Memory B cell (primary cell): Measurements from ENCODE around the gene DNAAF5.

Experiments
- ATAC-seq: fragments of 150-1000 bp; cut with Tn5 transposase; 2 replicates; pipeline ENCODE4 v1.10.0; 2021; ENCODE audit warnings: low read depth, mild to moderate bottlenecking, moderate library complexity
- DNase-seq, 2 donors: peaks; one replicate each; pipeline ENCODE4 v3.0.0; 2022; ENCODE audit warnings: low spot score in 2 of 2
- H3K27ac Mint-ChIP-seq: one replicate; pipeline ENCODE4 v1.8.0; 2022; ENCODE audit warnings: mild to moderate bottlenecking, moderate library complexity, mixed read lengths
- H3K27me3 Mint-ChIP-seq: one replicate; pipeline ENCODE4 v1.8.0; 2022; ENCODE audit warnings: mixed read lengths
- H3K36me3 Mint-ChIP-seq: one replicate; pipeline ENCODE4 v1.8.0; 2022; ENCODE audit warnings: mild to moderate bottlenecking, mixed read lengths
- H3K4me1 Mint-ChIP-seq: one replicate; pipeline ENCODE4 v1.8.0; 2022; ENCODE audit warnings: mixed read lengths
- H3K4me3 Mint-ChIP-seq: one replicate; pipeline ENCODE4 v1.8.0; 2022; ENCODE audit warnings: mild to moderate bottlenecking, moderate library complexity, mixed read lengths
- H3K9me3 Mint-ChIP-seq: one replicate; pipeline ENCODE4 v1.8.0; 2022; ENCODE audit warnings: mixed read lengths

The DNAAF5 gene

DNA sequence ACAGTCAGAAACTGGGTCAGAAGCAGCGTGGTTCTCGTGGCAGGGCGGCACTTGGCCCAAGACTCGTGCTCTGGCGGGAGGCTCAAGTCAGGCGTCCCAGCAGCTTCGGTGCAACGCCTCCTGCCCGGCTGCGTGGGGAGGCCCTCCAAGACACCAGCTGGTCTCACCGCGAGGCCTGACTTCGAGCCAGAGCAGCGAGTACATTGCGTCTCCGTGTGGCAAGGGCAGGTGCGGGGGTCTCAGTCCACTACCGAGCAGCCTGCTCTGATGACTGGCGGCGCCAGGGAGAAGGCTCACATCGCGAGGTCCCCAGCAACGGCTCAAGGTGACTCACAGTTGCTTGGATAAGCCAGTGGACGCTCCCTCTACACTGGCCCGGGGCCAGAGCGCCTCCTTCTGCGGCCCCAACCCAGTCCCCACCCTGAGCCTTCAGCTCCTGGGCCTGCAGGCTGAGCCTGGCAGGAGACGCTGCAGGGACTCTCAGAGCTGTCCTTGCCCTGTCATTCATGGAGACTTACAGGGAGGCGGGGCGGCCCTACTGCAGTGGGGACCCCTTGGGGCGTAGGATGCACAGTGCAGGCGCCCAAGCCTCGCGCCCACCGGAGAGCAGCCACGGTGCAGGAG, 42.5 kb downstream of the DNAAF5 start:
- no peak overlapping the region for H3K27ac Mint-ChIP-seq
- peaks cover 13% of the 10 kb centered on the region for H3K36me3 Mint-ChIP-seq
- H3K9me3 Mint-ChIP-seq: no peaks in the 10 kb centered on the region
- H3K27me3 Mint-ChIP-seq: no peaks in the 10 kb centered on the region
- ATAC-seq (no peak), DNase-seq (no peak)
- H3K4me3 Mint-ChIP-seq: no peak overlapping the region
- no peaks in the 10 kb centered on the region for H3K4me1 Mint-ChIP-seq

DNA sequence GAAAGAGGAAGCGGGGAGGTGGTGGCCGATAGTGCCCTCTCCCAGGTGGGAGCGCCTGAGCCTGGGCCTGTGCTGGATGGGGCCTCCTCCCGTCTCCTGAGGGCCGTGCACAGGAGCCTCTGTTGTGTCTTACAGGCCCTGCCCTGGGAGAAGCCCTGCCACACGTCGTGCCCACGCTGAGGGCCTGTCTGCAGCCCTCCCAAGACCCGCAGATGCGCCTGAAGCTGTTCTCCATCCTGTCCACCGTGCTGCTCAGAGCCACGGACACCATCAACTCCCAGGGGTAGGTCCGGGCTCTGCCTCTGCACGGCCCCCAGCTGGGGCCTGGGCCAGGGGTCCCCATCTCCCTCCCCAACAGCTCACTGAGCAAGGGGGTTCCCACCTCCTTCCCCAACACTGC, 43.8 kb downstream of the DNAAF5 start:
- DNase-seq (no peak), ATAC-seq (no peak)
- Mint-ChIP-seq H3K4me3 (no peak overlapping the region), H3K27ac (no peak overlapping the region), H3K36me3 (peaks cover 13% of the 10 kb centered on the region), H3K9me3 (no peaks in the 10 kb centered on the region), H3K4me1 (no peaks in the 10 kb centered on the region), H3K27me3 (no peaks in the 10 kb centered on the region)

DNA sequence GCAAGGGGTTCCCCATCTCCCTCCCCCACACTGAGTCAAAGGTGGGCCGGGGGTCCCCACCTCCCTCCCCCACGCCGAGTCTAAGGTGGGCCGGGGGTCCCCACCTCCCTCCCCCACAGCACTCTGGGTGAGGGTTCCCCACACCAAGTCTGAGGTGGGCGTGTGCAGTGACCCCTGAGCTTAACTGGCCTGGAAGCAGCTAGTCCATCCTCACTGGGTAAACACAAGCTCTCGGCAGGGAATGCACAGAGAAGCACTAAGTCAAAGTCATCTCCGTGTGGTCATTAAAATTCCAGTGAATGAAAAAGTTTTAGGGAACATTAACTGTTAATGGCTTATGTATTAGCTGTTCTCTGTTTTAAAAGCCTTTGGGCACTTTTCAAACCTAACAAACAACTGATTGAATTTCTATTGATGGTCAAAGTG, 44.3 kb downstream of the DNAAF5 start:
- Mint-ChIP-seq H3K4me3 (no peak overlapping the region), H3K27me3 (no peaks in the 10 kb centered on the region), H3K4me1 (peaks cover 2% of the 10 kb centered on the region), H3K27ac (no peak overlapping the region), H3K36me3 (peaks cover 16% of the 10 kb centered on the region), H3K9me3 (no peaks in the 10 kb centered on the region)
- ATAC-seq (no peak), DNase-seq (no peak)

DNA sequence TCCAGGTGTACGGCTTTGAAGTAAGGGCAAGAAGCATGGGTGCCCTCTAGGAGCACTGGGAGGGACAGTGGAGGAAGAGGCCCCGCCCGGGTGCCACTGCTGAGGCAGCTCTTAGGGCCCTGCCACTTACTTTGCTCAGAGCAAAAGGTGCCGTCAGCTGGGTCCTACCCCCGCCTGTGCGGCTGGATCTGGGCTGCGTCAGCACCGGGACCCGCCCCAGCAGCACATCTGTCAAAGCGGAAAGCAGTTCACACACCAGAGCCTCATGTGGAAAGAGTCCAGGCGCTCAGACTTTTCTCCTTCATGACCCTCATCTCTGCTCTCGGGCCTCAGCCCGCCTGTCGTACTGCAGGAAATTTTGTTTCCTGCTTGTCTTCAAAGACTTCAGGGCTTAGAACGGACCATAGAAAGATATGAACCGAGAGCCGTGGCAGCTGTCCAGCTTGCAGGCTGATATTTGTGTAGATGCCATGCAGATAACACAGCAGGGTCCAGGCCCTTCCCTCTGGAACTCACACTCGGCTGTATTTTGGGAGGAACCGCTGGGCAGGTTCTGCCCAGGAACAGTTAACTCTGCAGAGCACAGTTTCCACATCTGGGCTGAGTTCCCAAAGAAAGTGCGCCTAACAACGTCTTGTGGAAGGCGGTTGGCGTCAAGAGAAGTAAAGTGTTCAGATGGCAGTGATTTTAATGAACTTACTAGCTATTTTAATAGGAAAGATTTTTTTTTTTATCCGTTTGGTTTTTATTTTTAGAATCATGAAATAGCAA, 44.9 kb downstream of the DNAAF5 start:
- peaks cover 2% of the 10 kb centered on the region for H3K4me1 Mint-ChIP-seq
- H3K9me3 Mint-ChIP-seq: no peaks in the 10 kb centered on the region
- ATAC-seq (no peak), DNase-seq (no peak)
- no peaks in the 10 kb centered on the region for H3K27me3 Mint-ChIP-seq
- H3K27ac Mint-ChIP-seq: no peak overlapping the region
- H3K36me3 Mint-ChIP-seq: peaks cover 16% of the 10 kb centered on the region
- H3K4me3 Mint-ChIP-seq: no peak overlapping the region

DNA sequence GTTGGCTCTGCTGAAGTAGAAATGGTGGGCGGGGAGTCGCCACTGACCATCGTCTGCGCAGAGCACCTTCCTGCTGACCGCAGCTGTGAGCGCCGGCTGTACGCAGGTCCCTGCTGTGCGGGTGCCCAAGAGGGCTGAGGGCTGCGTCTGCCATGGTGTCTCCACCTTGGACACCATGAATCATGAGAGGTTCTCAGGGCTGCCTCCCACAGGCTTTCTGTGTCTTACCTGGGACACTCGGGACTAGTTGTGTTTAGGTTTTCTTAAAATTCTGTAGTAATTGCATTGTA, 45.5 kb downstream of the DNAAF5 start:
- Mint-ChIP-seq H3K27ac (no peak overlapping the region), H3K9me3 (no peaks in the 10 kb centered on the region), H3K4me1 (peaks cover 2% of the 10 kb centered on the region), H3K27me3 (no peaks in the 10 kb centered on the region), H3K36me3 (peaks cover 16% of the 10 kb centered on the region), H3K4me3 (no peak overlapping the region)
- ATAC-seq (no peak), DNase-seq (no peak)

DNA sequence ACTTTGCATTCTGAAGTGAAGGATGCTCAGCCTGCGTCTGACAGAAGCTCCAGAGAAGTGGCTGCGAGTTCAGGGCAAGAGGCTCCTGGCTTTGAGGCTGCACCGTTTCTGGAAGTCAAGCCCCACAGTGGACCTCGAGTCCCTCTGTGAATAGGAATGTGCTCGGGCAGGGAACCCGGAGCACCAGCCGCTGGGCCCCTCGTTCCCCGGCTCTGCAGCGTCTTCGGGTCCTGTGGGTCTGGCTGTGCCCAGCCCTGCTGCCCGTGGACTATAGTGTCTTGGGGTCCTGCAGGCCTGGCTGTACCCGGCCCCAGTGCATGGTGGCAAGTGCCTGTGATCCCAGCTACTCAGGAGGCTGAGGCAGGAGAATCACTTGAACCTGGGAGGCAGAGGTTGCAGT, 45.9 kb downstream of the DNAAF5 start:
- ATAC-seq: no peak
- no peak overlapping the region for H3K4me3 Mint-ChIP-seq
- H3K4me1 Mint-ChIP-seq: peaks cover 2% of the 10 kb centered on the region
- DNase-seq: no peak
- H3K27ac Mint-ChIP-seq: no peak overlapping the region
- H3K36me3 Mint-ChIP-seq: peaks cover 17% of the 10 kb centered on the region
- no peaks in the 10 kb centered on the region for H3K9me3 Mint-ChIP-seq
- no peaks in the 10 kb centered on the region for H3K27me3 Mint-ChIP-seq

DNA sequence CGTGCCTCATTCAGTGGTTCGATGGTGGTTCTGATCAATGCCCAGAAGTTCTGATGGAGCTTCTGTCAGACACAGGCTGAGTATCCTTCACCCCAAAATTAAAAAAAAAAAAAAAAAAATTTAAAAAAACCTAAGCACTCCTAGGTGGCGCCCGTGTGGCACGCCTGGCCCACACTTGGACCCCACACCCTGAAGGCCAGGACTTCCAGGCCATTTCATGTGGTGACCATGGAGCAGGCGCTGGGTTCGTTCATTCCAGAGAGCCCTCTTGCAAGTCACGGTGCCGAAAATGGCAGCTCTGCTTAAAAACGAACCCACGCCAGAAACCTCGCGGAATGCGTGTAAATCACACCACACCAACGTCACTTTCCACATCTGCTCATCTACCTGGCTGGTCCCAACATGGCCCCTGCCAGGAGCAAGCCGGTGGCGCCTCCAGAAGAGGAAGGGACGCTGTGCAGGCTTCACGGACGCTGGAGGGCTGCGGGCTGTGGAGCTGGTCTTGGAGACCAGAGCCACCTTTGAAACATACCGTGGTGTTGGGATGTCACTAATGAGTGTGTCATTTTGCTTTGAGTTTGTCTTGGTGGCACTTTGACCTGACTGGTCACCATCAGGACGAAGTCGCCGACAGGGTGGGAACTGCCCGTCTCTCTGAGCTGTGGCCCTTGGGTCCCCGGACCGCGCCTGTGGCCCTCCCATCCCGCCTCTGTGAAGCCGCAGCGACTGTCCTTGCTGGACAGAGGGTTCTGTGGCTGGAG, 46.5 kb downstream of the DNAAF5 start:
- Mint-ChIP-seq H3K4me1 (peaks cover 2% of the 10 kb centered on the region), H3K4me3 (no peak overlapping the region), H3K9me3 (no peaks in the 10 kb centered on the region), H3K36me3 (peaks cover 13% of the 10 kb centered on the region), H3K27ac (no peak overlapping the region), H3K27me3 (no peaks in the 10 kb centered on the region)
- DNase-seq (no peak), ATAC-seq (no peak)

DNA sequence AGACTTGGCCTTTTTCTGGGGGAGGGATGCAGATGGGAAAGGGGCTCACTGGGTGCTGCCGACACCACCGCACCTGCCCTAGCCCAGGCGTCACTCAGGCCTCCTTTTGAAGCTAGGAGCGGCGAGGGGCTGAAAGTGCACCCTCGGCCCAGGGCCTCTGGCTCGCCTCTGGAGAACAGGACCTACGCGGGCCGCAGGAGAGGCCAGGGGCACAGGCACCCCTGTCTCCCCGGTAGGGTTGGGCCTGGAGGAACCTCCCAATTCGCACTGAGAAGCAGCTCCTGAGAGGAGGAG, 47.1 kb downstream of the DNAAF5 start:
- H3K36me3 Mint-ChIP-seq: peaks cover 10% of the 10 kb centered on the region
- no peak overlapping the region for H3K27ac Mint-ChIP-seq
- no peak for DNase-seq
- H3K27me3 Mint-ChIP-seq: no peaks in the 10 kb centered on the region
- no peak for ATAC-seq
- H3K4me3 Mint-ChIP-seq: no peak overlapping the region
- peaks cover 2% of the 10 kb centered on the region for H3K4me1 Mint-ChIP-seq
- H3K9me3 Mint-ChIP-seq: no peaks in the 10 kb centered on the region

DNA sequence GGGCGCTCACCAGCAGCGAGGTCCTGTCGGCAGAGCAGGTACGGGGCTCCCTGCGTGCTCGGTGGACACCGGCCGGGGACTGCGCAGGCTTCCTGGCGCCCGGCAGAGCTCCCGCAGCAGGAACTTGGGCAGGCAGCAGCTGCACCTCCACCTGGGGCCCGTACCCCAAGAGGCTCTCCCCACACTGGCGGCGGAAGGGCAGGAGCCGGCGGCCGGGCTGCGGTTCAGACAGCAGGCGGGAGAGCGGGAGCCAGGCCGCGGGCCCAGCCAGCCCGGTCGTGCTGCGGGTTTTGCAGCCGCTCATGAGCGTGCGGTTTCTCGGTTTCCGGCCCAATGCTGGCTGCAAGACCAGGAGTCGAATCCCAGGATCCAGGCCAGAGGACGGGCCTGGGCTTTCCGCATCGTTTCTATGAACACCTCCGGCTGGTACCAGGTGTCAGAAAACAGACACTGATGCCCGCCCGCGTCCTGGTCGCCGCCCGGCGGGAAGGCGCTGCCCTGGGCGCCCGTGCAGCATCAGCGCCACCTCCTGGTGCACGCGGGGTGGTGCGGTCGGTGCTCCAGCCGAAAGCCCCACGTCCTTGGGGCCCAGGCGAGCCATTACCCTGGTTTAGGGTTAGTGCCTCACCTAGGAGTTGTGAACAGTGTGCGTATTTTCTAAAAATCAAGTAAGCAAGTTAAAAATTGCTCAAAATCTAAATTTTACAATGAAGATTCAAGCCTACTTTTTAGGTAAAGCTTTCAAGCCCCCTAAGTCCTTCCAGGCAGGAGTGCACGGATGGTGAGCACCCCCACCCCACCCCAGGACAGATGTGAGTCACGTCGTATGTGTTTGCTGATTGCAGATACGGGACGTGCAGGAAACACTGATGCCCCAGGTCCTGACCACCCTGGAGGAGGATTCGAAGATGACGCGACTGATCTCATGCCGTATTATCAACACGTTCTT, 47.9 kb downstream of the DNAAF5 start:
- Mint-ChIP-seq H3K4me1 (peaks cover 2% of the 10 kb centered on the region), H3K27me3 (no peaks in the 10 kb centered on the region), H3K36me3 (peaks cover 10% of the 10 kb centered on the region), H3K4me3 (no peak overlapping the region), H3K9me3 (no peaks in the 10 kb centered on the region), H3K27ac (no peak overlapping the region)
- DNase-seq (peak; percentile 44 to 71), ATAC-seq (peak; percentile 77)

DNA sequence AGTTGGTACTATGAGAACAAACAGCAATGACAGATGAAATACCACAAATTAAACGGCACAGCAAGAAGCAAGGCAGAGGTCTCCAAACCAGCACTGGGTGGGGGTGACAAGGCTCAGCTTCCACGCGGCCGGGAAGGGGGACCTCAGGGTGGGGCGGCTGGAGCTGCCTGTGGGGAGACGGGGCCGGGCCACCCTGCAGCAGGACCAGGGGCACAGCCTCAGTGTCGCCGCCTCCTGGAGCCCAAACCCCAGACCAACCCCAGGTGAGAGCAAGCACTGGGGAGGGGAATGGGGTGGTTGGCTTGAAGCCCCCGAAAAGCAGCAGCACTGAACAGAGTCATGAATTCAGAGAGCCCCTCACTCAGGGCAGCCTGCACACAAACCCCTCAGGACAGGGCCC, 49.9 kb downstream of the DNAAF5 start:
- DNase-seq: no peak
- peaks cover 2% of the 10 kb centered on the region for H3K4me1 Mint-ChIP-seq
- H3K9me3 Mint-ChIP-seq: no peaks in the 10 kb centered on the region
- no peaks in the 10 kb centered on the region for H3K27me3 Mint-ChIP-seq
- H3K4me3 Mint-ChIP-seq: no peak overlapping the region
- ATAC-seq: no peak
- peaks cover 12% of the 10 kb centered on the region for H3K36me3 Mint-ChIP-seq
- H3K27ac Mint-ChIP-seq: no peak overlapping the region

DNA sequence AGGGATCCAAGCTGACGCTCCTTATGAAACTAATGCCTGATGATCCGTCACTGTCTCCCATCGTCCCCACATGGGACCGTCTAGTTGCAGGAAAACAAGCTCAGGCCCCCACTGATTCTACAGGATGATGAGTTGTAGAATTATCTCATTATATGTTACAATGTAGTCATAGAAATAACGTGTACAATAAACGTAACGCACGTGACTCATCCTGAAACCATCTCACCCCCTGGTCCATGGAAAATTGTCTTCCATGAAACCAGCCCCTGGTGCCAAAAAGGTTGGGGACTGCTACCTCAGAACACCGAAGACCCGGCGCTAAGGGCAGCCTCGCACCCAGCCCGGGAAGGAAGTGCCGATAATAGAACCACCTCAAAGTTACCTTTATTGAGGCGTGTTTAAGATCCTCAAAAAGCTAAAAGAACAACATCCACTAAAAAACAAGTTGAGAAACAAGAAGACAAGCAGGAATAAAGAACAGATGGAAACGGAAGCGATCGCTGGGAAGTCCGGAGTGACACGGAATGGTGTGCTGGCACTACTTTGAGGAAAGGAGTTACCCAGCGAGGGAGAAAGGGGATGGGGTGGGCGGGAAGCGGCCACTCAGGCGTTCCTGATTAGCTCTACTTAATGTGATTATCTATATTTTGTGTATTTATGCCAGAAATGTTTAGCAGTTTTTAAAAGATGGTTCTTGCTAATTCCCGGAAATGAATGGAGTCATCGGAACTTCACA, 50.7 kb downstream of the DNAAF5 start:
- peaks cover 12% of the 10 kb centered on the region for H3K36me3 Mint-ChIP-seq

DNA sequence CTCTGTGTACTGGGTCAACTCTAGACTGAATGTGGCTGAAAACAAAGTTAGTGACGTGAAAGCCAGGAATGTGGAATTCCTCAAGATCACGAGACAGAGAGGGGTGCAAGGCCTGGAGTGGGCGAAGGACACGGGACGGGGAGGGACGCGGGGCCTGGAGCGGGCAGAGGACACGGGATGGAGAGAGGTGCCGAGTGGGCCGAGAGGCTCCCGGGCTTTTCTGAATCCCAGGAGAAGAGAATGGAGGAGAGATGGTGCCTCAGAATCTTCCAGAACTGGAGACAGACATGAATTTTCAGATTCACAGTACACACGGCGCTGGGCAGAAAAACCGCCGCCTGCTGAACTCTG, 51.2 kb downstream of the DNAAF5 start:
- Mint-ChIP-seq H3K27ac (no peak overlapping the region), H3K4me3 (no peak overlapping the region), H3K36me3 (peaks cover 12% of the 10 kb centered on the region), H3K4me1 (peaks cover 2% of the 10 kb centered on the region), H3K9me3 (no peaks in the 10 kb centered on the region), H3K27me3 (no peaks in the 10 kb centered on the region)
- no peak for ATAC-seq
- DNase-seq: no peak

More for the DNA sequence above, 50.7 kb downstream of the DNAAF5 start:
- no peaks in the 10 kb centered on the region for H3K9me3 Mint-ChIP-seq
- H3K4me3 Mint-ChIP-seq: no peak overlapping the region
- no peaks in the 10 kb centered on the region for H3K27me3 Mint-ChIP-seq
- peaks cover 2% of the 10 kb centered on the region for H3K4me1 Mint-ChIP-seq
- ATAC-seq (no peak), DNase-seq (no peak)
- H3K27ac Mint-ChIP-seq: no peak overlapping the region

DNA sequence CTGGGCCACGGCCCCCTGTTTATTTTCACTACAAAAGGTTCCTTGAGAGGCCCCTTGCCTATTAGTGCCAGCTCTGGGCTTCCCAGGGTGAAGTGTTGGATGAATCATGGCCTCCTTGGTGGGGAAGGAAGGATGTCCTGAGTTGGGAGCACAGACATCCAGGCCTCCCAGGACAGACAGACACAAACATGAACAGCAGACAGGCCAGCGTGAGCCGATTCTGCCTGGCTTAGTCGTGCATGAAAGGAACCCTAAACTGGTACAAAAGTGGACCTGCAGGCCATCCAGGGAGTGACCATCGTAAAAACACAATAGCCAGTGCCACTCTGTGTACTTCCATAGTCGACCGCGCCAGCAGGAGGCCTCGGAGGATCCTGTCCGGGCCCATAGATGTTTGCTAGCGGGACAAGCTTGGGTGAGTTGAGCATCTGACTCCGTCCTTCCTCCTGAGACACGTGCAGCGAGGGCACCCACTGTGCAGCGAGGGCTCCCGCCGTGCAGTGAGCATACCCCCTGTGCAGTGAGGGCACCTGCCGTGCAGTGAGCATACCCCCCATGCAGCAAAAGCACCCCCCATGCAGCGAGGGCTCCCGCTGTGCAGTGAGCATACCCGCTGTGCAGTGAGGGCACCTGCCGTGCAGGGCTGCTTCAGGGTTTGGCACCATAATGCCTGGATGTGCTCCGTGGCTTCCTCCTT, 51.9 kb downstream of the DNAAF5 start:
- ATAC-seq (no peak), DNase-seq (no peak)
- Mint-ChIP-seq H3K4me3 (no peak overlapping the region), H3K9me3 (no peaks in the 10 kb centered on the region), H3K36me3 (peaks cover 16% of the 10 kb centered on the region), H3K4me1 (peaks cover 2% of the 10 kb centered on the region), H3K27me3 (no peaks in the 10 kb centered on the region), H3K27ac (no peak overlapping the region)
